H1 (cell line): ENCODE results near the gene SASS6. TPM values are rescaled to one million over a fixed set of nuclear protein-coding genes. Genes with fewer than 3 reads are reported as not detected.

Source experiments
- CBX8 ChIP-seq: fragments of 300-800, 300-1000 bp; sonication (generic); IDR thresholded peaks from 2 replicates; pipeline ENCODE4 v1.7.1; 2016; ENCODE audit warnings: low read depth, low read length, borderline replicate concordance
- CHD7 ChIP-seq: fragments of 300-600 bp; sonication (generic); IDR thresholded peaks from 2 replicates; pipeline ENCODE4 v1.7.1; 2012; ENCODE audit warnings: low read length, moderate library complexity, mild to moderate bottlenecking, inconsistent platforms; ENCODE audit not compliant: insufficient replicate concordance
- MAFK ChIP-seq: IDR thresholded peaks from 2 replicates; pipeline ENCODE4 v1.6.1; 2012; ENCODE audit warnings: low read depth, mild to moderate bottlenecking, improper control_type of control experiment, low read length
- SAP30 ChIP-seq: fragments of 300-600 bp; sonication (generic); IDR thresholded peaks from 2 replicates; pipeline ENCODE4 v1.7.1; 2012; ENCODE audit warnings: low read length, moderate library complexity, mild to moderate bottlenecking, inconsistent platforms; ENCODE audit not compliant: insufficient read depth, insufficient replicate concordance
- SIN3A ChIP-seq, 2 experiments: IDR thresholded peaks in 1 of 2; conservative IDR thresholded peaks in 1 of 2; 2 replicates each; pipeline ENCODE4 v1.6.1; 2011 to 2012; ENCODE audit warnings: low read length in 2 of 2, improper control_type of control experiment in 1 of 2, low read depth in 1 of 2, mild to moderate bottlenecking in 1 of 2
- TEAD4 ChIP-seq: IDR thresholded peaks from 2 replicates; pipeline ENCODE4 v1.6.1; 2012; ENCODE audit warnings: low read depth, low read length, inconsistent platforms, mixed read lengths
- polyA plus RNA-seq, 7 experiments: library from polyadenylated mRNA; depleted of rRNA in 3 of 7; stranded (reverse) in 5 of 7; unstranded in 2 of 7; fragments of >200 nt in 5 of 7; fragments of 200-250 nt in 2 of 7; gene quantifications; 1 replicate in 5 of 7; 2 replicates in 1 of 7; 4 replicates in 1 of 7; pipeline versions ENCODE4 v1.2.1 to v1.2.3, GENCODE V29; 2011 to 2013; ENCODE audit warnings: missing spikeins in 2 of 7, mixed read lengths in 2 of 7
- total RNA-seq: library from RNA; stranded (reverse); fragmentation: NEBNext Ultra II Directional; extraction: Animal tissue kit (Norgen Biotek cat#: 25700); gene quantifications from 2 replicates; pipeline ENCODE4 v1.2.1, GENCODE V29; 2021

Gene SASS6
- total and polyA plus RNA-seq, 2 of the 8 experiments (the other 6 are each of a cell fraction or from before 2014, with no cell fraction given) = 1.2 to 13.8 TPM

GRCh38 chr1:100075773-100076172, 57.0 kb downstream of the SASS6 start (continued):
- no peak for TF ChIP-seq CHD7
- no peak for TF ChIP-seq SIN3A (conservative IDR thresholded peaks at IDR 0.05 in 1 of 2, IDR thresholded peaks at IDR 0.05 in 1 of 2; ENCODE audit: low read depth in 1 of 2, low read length in 2 of 2)
- TF ChIP-seq SAP30 = no peak
- TF ChIP-seq MAFK = no peak
- TF ChIP-seq TEAD4 = no peak
- TF ChIP-seq CBX8 = no peak
